GM10847 (cell line): ENCODE data around the gene TEX38.

ENCODE experiments used
- POLR2A ChIP-seq: IDR thresholded peaks from 2 replicates; pipeline ENCODE4 v1.6.1; 2011; ENCODE audit not compliant: insufficient read length; ENCODE audit errors: extremely low read depth

Gene TEX38

DNA sequence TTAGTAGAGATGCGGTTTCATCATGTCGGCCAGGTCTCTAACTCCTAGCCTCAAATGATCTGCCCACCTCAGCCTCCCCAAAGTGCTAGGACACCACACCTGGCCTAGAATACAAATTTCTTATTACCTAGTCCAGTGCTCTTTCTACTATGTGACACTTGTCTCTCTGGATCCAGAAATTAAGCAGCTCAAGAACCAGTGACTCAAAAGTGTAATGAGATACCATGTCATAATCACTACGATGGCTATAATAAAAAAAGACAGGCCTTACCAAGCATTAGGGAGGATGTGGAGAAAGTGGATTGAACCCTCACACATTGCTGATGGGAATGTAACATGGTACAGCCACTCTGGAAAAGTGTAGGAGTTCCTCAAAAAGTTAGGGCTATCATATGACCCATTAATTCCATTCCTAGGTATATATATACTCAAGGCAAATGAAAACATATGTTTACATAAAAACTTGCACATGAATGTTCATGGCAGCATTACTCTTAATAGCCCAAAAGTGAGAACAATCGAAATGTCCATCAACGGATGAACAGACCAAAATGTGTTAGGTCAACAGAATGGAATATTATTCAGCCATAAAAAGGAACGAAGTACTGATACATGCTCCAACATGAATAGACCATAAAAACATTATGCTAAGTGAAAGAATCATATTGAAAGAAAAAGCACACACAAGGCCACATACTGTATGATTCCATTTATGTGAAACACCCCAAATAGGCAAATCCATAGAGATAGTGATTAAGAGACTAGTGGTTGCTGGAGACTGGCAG, 8.3 kb downstream of the TEX38 start:
- TF ChIP-seq POLR2A: no peak

GRCh38 chr1:46681333-46682034, 9.8 kb downstream of the TEX38 start:
- no peak for TF ChIP-seq POLR2A

- no peak for TF ChIP-seq POLR2A
These were observed 10.4 kb downstream of the TEX38 start for GRCh38 chr1:46682064-46682463.

GRCh38 chr1:46684670-46685069, 13.0 kb downstream of the TEX38 start:
- TF ChIP-seq POLR2A: no peak

- no peak for TF ChIP-seq POLR2A
These were observed 14.6 kb downstream of the TEX38 start for GRCh38 chr1:46686255-46686654.

GRCh38 chr1:46687093-46687659, 15.5 kb downstream of the TEX38 start:
- TF ChIP-seq POLR2A: no peak

DNA sequence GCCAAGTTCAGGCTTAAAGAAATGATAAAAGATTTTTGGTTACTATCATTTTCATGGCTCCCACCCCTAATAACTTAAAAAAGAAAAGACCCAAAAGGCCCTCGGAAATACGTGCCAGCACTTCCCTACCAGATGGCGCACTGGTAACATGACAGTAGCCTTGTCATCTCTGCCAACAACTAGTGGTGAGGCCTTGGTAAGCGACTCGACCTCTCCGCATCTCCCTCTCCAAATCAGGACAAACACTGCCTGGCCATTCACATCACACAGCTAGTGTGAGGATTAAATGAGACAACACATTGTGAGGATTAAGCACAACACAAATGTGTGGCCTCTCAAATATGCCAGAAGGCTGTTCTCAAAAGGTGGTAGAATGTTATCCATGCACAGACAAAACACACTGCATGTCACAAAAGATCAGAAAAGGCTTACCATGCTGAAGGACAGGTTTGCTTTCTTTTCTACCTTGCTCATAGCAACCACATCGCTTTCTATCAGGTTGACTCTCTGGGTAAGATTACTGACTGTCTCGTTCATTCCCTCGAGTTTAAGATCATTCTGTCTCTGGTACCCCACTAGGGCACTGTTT, 16.4 kb downstream of the TEX38 start:
- TF ChIP-seq POLR2A: no peak

DNA sequence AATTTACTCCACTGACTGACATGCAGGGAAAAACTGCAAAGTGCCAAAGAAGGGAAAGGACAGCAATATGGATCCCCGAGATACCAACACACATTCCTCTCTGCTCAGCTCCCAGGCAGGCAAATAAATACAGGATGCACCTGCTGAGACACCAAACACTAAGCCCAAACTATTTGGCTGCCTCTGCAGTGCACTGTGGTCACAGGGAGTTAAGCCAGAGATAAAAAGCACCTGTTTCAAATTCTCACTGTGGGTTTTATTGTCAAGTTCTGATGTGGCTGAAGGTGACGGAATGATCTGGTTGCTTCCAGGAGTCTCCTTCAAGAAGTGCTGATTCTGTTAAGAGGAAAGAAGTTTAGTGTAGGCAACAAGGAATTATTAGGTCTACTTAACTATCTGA, 17.7 kb downstream of the TEX38 start:
- no peak for TF ChIP-seq POLR2A

DNA sequence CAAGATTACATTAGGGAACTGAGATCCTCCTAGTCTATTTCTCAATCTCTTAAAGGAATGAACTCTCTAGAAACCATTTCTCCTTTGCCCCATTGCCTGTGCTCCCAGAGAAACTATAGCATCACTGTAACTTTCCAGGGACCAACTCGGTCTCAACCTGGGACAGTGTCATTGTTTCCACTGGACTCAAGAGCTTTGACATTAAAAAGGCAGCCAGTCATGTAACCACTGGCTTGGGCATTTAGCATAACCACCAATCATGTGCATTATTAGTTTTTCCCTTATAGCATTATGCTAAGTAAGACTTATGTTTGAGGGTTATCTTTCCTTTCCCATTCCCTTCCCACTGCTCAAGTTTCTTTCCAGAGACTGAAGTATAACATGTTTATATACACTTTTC, 18.2 kb downstream of the TEX38 start:
- no peak for TF ChIP-seq POLR2A

GRCh38 chr1:46690931-46691421, 19.3 kb downstream of the TEX38 start:
- no peak for TF ChIP-seq POLR2A

GRCh38 chr1:46691997-46692790, 20.5 kb downstream of the TEX38 start:
- no peak for TF ChIP-seq POLR2A

GRCh38 chr1:46692811-46693770, 21.4 kb downstream of the TEX38 start:
- TF ChIP-seq POLR2A: no peak

- TF ChIP-seq POLR2A: no peak
These were observed 25.4 kb downstream of the TEX38 start for GRCh38 chr1:46697053-46697452.

- no peak for TF ChIP-seq POLR2A
These were observed 28.0 kb downstream of the TEX38 start for GRCh38 chr1:46699666-46700065.
